Lower leg skin (tissue), 4 donors: ENCODE results near the gene CADM1. TPM values are rescaled to one million over a fixed set of nuclear protein-coding genes. Genes with fewer than 3 reads are reported as not detected.

Experiments
- DNase-seq, 2 donors: peaks; one replicate each; pipeline ENCODE4 v3.0.0-alpha.2; 2019; ENCODE audit warnings: low spot score in 2 of 2
- H3K4me3 ChIP-seq: fragments of 200-600 bp; sonication (generic); 2 replicates; pipeline ENCODE4 v1.5.1; 2017; ENCODE audit warnings: mild to moderate bottlenecking, low read depth; ENCODE audit not compliant: poor library complexity, severe bottlenecking
- POLR2A ChIP-seq, 2 donors: fragments of 450-650 bp; IDR thresholded peaks; one replicate each; pipeline ENCODE4 v1.6.1; 2016 to 2017; ENCODE audit warnings: antibody characterized with exemption in 2 of 2, mild to moderate bottlenecking in 1 of 2, moderate library complexity in 1 of 2
- WGBS, 2 donors: methylation state at CpG; one replicate each; pipeline ENCODE4 v1.1.5; 2018; 5-methylcytosine and 5-hydroxymethylcytosine counted together
- intact Hi-C: fragments of 100-400 bp; cut with DNase I; formaldehyde crosslinking; loops from one replicate; pipeline ENCODE4 v1.15.0; 2023; ENCODE audit warnings: low total_unique reads
- total RNA-seq, 4 donors: library from RNA; depleted of rRNA; stranded (reverse); fragments of >200 nt; gene quantifications; one replicate each; pipeline ENCODE4 v1.1.0, GENCODE V29; 2016
- TF ChIP-seq, protein P1 (sequence below), 3 donors: fragments of 450-650 bp; IDR thresholded peaks; one replicate each; pipeline ENCODE4 v1.5.1; 2016; ENCODE audit warnings: antibody characterized with exemption in 3 of 3, mild to moderate bottlenecking in 3 of 3, moderate library complexity in 2 of 3

The CADM1 gene
- total RNA-seq, 4 donors from 2014 or later = 9.4 to 21.4 (median 11.8) TPM

DNA sequence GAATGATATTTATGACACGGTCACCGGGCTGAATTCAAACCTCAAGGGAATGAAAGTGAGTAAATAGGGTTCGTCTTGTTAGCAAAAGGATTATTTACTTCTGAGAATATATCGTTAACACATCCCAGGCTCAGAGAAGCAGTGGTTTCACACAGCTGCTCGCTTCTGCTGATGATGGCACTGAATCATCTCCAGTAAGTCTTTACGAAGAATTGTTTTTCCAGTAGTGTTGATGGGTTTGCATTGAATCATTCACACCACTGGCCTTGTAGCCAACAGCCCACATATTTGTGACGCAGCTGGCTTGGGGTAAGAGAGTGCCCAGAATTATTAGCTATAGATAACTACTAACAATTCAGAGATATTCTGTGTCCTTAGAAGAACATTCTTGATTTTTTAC lies 236.3 kb downstream of the CADM1 start:
- no peak for DNase-seq
- TF ChIP-seq, protein P1, sequence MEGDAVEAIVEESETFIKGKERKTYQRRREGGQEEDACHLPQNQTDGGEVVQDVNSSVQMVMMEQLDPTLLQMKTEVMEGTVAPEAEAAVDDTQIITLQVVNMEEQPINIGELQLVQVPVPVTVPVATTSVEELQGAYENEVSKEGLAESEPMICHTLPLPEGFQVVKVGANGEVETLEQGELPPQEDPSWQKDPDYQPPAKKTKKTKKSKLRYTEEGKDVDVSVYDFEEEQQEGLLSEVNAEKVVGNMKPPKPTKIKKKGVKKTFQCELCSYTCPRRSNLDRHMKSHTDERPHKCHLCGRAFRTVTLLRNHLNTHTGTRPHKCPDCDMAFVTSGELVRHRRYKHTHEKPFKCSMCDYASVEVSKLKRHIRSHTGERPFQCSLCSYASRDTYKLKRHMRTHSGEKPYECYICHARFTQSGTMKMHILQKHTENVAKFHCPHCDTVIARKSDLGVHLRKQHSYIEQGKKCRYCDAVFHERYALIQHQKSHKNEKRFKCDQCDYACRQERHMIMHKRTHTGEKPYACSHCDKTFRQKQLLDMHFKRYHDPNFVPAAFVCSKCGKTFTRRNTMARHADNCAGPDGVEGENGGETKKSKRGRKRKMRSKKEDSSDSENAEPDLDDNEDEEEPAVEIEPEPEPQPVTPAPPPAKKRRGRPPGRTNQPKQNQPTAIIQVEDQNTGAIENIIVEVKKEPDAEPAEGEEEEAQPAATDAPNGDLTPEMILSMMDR (IDR thresholded peaks at IDR 0.05) = no peak
- TF ChIP-seq POLR2A (IDR thresholded peaks at IDR 0.05) = no peak
- WGBS, 2 donors = 81 to 83% methylated on average over 7 of the region's 7 CpGs
- intact Hi-C loops = no loop called here
- H3K4me3 ChIP-seq = no peak overlapping the region

DNA sequence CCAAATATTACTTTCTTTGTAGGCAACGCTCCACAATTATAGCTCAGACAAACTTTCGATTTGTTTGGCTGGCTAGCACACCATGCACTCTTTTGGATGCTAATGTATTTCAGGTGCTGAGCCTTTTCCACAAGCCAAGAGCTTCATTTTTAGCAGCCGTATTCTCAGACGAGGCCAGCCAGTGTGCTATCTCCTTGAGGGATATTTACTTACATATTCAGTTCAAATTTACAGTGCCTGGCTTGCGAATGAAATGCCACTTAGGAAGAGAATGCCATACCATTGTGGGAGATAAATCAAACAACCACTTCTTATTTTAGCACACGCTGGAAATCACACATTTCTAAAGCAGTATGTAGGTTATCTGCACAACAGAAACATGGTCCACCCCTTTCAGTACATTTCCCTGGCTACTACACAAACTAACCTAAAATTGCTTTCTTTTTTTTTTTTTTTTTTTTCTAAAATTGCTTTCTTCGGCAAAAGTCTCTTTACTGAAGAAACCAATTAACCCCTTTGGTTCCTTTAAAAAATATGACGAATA lies 236.9 kb downstream of the CADM1 start:
- no peak for DNase-seq
- WGBS, 2 donors = 57 to 58% methylated on average over 8 of the region's 8 CpGs
- intact Hi-C loops = no loop called here
- no peak overlapping the region for H3K4me3 ChIP-seq
- TF ChIP-seq POLR2A (IDR thresholded peaks at IDR 0.05) = no peak
- TF ChIP-seq, protein P1 (IDR thresholded peaks at IDR 0.05) = no peak

DNA sequence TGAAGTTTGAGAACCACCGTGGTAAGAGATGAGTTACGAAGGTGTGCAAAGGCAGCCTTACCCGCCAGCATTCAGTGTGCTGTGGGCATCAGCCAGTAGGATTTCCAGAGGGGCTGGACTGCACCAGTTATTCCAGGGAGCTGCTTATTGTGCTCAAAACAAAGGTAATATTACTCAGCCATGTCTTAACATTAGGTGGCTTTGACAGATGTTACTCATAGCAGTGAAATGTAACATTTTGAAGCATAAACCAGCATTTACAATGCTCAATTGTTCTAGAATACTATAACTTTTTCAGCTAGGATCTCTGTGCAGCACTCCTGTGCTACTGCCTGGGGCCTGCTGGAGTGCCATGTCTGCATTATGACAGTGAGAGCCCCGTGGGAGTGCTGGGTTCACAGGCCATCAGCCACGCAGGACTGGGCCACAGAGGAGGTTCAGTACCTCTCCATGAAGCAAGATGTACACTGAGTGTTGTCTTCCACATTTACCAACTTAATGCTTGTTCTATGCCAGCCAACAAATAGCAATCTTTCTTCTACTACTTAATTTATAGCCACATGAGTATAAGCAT lies 238.1 kb downstream of the CADM1 start:
- 64 to 77% methylated on average over 5 of the region's 5 CpGs for WGBS, 2 donors
- intact Hi-C loops = no loop called here
- no peak overlapping the region for H3K4me3 ChIP-seq
- DNase-seq = no peak
- TF ChIP-seq POLR2A (IDR thresholded peaks at IDR 0.05) = no peak
- TF ChIP-seq, protein P1 (IDR thresholded peaks at IDR 0.05) = no peak

DNA sequence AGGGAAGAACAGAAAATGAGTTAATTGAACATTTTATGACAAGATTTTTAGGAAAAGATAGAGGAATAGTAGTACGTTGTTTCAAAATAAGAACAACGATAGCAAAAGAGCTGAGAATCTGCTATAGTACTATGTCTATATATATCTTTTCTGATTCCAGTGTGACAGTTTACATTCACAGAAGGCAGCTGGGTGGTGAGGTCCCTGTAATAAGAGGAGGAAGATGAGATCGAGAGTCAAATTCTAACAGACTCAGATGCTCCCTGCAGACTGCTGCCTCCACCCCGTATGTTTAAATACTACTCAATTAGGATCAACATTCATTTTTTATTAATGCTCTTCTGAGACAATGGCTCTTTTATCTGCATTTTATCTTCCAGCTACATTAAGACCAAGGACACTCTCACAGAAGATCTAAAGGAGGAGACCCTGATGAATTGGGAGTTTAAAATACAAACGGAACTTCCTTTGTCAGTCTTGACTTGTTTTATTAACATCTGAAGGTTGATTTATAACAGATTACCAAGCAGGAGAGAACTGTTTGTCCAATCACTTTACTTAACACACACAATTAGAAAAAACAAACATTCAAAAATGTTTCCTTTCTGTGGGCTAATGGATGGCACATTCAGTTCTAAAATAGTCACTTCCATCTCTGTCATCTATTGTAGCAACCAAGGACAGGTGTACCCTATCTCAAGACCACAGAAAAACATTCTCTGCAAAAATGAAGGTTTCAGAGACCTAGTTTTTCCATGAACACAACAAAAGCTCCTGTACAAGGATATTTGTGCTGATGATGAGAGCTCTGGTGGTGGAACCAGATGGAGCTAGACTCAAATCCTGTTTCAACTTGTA lies 240.2 kb downstream of the CADM1 start:
- WGBS, 2 donors = 78 to 81% methylated on average over 5 of the region's 5 CpGs
- DNase-seq = no peak
- intact Hi-C loops = no loop called here
- TF ChIP-seq, protein P1 (IDR thresholded peaks at IDR 0.05) = no peak
- TF ChIP-seq POLR2A (IDR thresholded peaks at IDR 0.05) = no peak
- H3K4me3 ChIP-seq = no peak overlapping the region

DNA sequence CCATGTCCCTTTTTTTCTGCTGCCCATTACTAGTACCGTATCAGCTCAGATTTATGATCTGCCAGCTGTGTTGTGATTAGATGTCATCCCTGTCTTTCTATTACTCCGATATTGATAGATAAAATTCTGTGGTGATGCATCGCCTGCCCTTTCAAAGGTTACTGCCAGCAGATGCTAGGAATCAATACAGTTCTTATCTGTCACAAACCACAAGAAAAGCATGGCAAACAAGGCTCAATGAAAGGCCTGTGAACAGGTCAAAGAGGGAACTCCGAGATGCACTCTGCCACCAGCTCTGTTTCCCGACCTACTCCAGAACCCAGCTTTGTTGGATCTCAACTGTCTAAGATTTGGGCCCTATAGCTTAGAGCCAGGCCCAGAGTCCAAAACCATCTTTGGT lies 246.0 kb downstream of the CADM1 start:
- no peak for TF ChIP-seq POLR2A (IDR thresholded peaks at IDR 0.05)
- TF ChIP-seq, protein P1 (IDR thresholded peaks at IDR 0.05) = no peak
- 91 to 96% methylated on average over 5 of the region's 5 CpGs for WGBS, 2 donors
- DNase-seq = no peak
- no peak overlapping the region for H3K4me3 ChIP-seq
- intact Hi-C loops = no loop called here
